Measurements from ENCODE around the gene CARHSP1. TPM values are rescaled to one million over a fixed set of nuclear protein-coding genes. Genes with fewer than 3 reads are reported as not detected.

CARHSP1 gene
- total RNA-seq, 4 donors from 2014 or later, result 42.2 to 47.8 (median 44.2) TPM

- no peak overlapping the region for H3K4me3 ChIP-seq (ENCODE audit: low read depth, poor library complexity, severe bottlenecking)
- DNase-seq (ENCODE audit: low spot score in 2 of 2), result peak in 1 of 2 donors; percentile 79
- TF ChIP-seq POLR2A (IDR thresholded peaks at IDR 0.05) (no peak), CTCF (IDR thresholded peaks at IDR 0.05) (no peak)
- 82 to 84% methylated on average over 16 of the region's 16 CpGs for WGBS, 2 donors
- intact Hi-C loops (cut with DNase I; ENCODE audit: low total_unique reads), result no loop called here
Measured at GRCh38 chr16:8892101-8892575, 23.3 kb upstream of the CARHSP1 start.

- WGBS, 2 donors, result 87 to 92% methylated on average over 5 of the region's 5 CpGs
- no peak for DNase-seq (ENCODE audit: low spot score in 2 of 2)
- TF ChIP-seq CTCF (IDR thresholded peaks at IDR 0.05) (no peak), POLR2A (IDR thresholded peaks at IDR 0.05) (no peak)
- no peak overlapping the region for H3K4me3 ChIP-seq (ENCODE audit: low read depth, poor library complexity, severe bottlenecking)
- intact Hi-C loops (cut with DNase I; ENCODE audit: low total_unique reads), result no loop called here
Measured at GRCh38 chr16:8890549-8890921, 21.7 kb upstream of the CARHSP1 start.

- 72 to 77% methylated on average over 14 of the region's 14 CpGs for WGBS, 2 donors
Measured at GRCh38 chr16:8889893-8890548, 21.2 kb upstream of the CARHSP1 start.

GRCh38 chr16:8888951-8889892 is 20.4 kb upstream of the CARHSP1 start:
- DNase-seq (ENCODE audit: low spot score in 2 of 2), result no peak
- H3K4me3 ChIP-seq (ENCODE audit: low read depth, poor library complexity, severe bottlenecking), result no peak overlapping the region
- no peak for TF ChIP-seq POLR2A (IDR thresholded peaks at IDR 0.05)
- TF ChIP-seq CTCF (IDR thresholded peaks at IDR 0.05), result no peak
- WGBS, 2 donors, result 73 to 75% methylated on average over 21 to 22 of the region's 23 CpGs
- intact Hi-C loops (cut with DNase I; ENCODE audit: low total_unique reads), result loop anchor here (10.0 kb wide), 1 partner anchor 314 kb away; no protein-coding TSS in a partner anchor

More at GRCh38 chr16:8889893-8890548, 21.2 kb upstream of the CARHSP1 start:
- DNase-seq (ENCODE audit: low spot score in 2 of 2), result no peak
- TF ChIP-seq POLR2A (IDR thresholded peaks at IDR 0.05), result no peak
- no peak for TF ChIP-seq CTCF (IDR thresholded peaks at IDR 0.05)
- intact Hi-C loops (cut with DNase I; ENCODE audit: low total_unique reads), result loop anchor here (10.0 kb wide), 1 partner anchor 315 kb away; no protein-coding TSS in a partner anchor
- H3K4me3 ChIP-seq (ENCODE audit: low read depth, poor library complexity, severe bottlenecking), result no peak overlapping the region

- TF ChIP-seq CTCF (IDR thresholded peaks at IDR 0.05) (no peak), POLR2A (IDR thresholded peaks at IDR 0.05) (no peak)
- 70 to 85% methylated on average over 12 to 16 of the region's 16 CpGs for WGBS, 2 donors
- no peak overlapping the region for H3K4me3 ChIP-seq (ENCODE audit: low read depth, poor library complexity, severe bottlenecking)
- intact Hi-C loops (cut with DNase I; ENCODE audit: low total_unique reads), result loop anchor here (10.0 kb wide), 1 partner anchor 313 kb away; no protein-coding TSS in a partner anchor
- DNase-seq (ENCODE audit: low spot score in 2 of 2), result no peak
Measured at GRCh38 chr16:8887952-8888560, 19.2 kb upstream of the CARHSP1 start.
